ENCODE results near the gene ACP2. TPM values are rescaled to one million over a fixed set of nuclear protein-coding genes. Genes with fewer than 3 reads are reported as not detected.

Gene ACP2
- total RNA-seq: 54.8 TPM

- intact Hi-C loops (cut with DNase I): no loop called here
- peak within 1 kb of the TSS; percentile 83 for H3K27ac ChIP-seq
- peak; percentile 89 to 92 for TF ChIP-seq POLR2AphosphoS5 (IDR thresholded peaks at IDR 0.05; ENCODE audit: insufficient read depth in 1 of 2, low read depth in 1 of 2)
- TF ChIP-seq CTCF (IDR thresholded peaks at IDR 0.05): no peak
- peak in 1 of 2 donors; percentile 33 for TF ChIP-seq POLR2A (IDR thresholded peaks at IDR 0.05)
- H3K4me1 ChIP-seq: peaks cover 33% of the 10 kb centered on the region
- H3K36me3 ChIP-seq: peaks cover 0 to 22% of the 10 kb centered on the region in 2 donors
- H3K27me3 ChIP-seq: no peaks in the 10 kb centered on the region
- H3K9me3 ChIP-seq: no peaks in the 10 kb centered on the region
- no peak for DNase-seq (ENCODE audit: extremely low spot score in 2 of 2)
- peak within 1 kb of the TSS; percentile 66 to 69 for H3K4me3 ChIP-seq
These were observed at the start of gene ACP2 for GRCh38 chr11:47248664-47249377. TSS of gene ACP2 (minus strand) at chr11:47248814. CDS start at chr11:47248789, 25 bp downstream.

GRCh38 chr11:47296045-47296444 is 47.4 kb upstream of the ACP2 start:
- H3K9me3 ChIP-seq: no peaks in the 10 kb centered on the region
- no peak overlapping the region for H3K4me3 ChIP-seq
- H3K27me3 ChIP-seq: no peaks in the 10 kb centered on the region
- H3K27ac ChIP-seq: no peak overlapping the region
- no peaks in the 10 kb centered on the region for H3K4me1 ChIP-seq
- TF ChIP-seq CTCF (IDR thresholded peaks at IDR 0.05) (no peak), POLR2AphosphoS5 (IDR thresholded peaks at IDR 0.05; ENCODE audit: insufficient read depth in 1 of 2, low read depth in 1 of 2) (no peak), POLR2A (IDR thresholded peaks at IDR 0.05) (no peak)
- intact Hi-C loops (cut with DNase I): no loop called here
- DNase-seq (ENCODE audit: extremely low spot score in 2 of 2): no peak
- H3K36me3 ChIP-seq: peaks cover 3 to 95% of the 10 kb centered on the region in 2 donors

- intact Hi-C loops (cut with DNase I): no loop called here
- TF ChIP-seq CTCF (IDR thresholded peaks at IDR 0.05): no peak
- TF ChIP-seq POLR2A (IDR thresholded peaks at IDR 0.05): no peak
- no peak for TF ChIP-seq POLR2AphosphoS5 (IDR thresholded peaks at IDR 0.05; ENCODE audit: insufficient read depth in 1 of 2, low read depth in 1 of 2)
- Histone ChIP-seq H3K27ac (no peak overlapping the region), H3K36me3 (peaks cover 3 to 95% of the 10 kb centered on the region in 2 donors), H3K9me3 (no peaks in the 10 kb centered on the region), H3K27me3 (no peaks in the 10 kb centered on the region), H3K4me3 (no peak overlapping the region), H3K4me1 (no peaks in the 10 kb centered on the region)
- DNase-seq (ENCODE audit: extremely low spot score in 2 of 2): no peak
These were observed 46.8 kb upstream of the ACP2 start for GRCh38 chr11:47295385-47295784.

- Histone ChIP-seq H3K4me1 (no peaks in the 10 kb centered on the region), H3K27ac (no peak overlapping the region), H3K4me3 (no peak overlapping the region), H3K36me3 (peaks cover 0 to 93% of the 10 kb centered on the region in 2 donors), H3K27me3 (no peaks in the 10 kb centered on the region), H3K9me3 (no peaks in the 10 kb centered on the region)
- DNase-seq (ENCODE audit: extremely low spot score in 2 of 2): no peak
- intact Hi-C loops (cut with DNase I): loop anchor here (10.0 kb wide), 1 partner anchor 65 kb away; the partner anchor contains the start of gene MYBPC3
- no peak for TF ChIP-seq CTCF (IDR thresholded peaks at IDR 0.05)
- no peak for TF ChIP-seq POLR2AphosphoS5 (IDR thresholded peaks at IDR 0.05; ENCODE audit: insufficient read depth in 1 of 2, low read depth in 1 of 2)
- no peak for TF ChIP-seq POLR2A (IDR thresholded peaks at IDR 0.05)
These were observed 41.2 kb upstream of the ACP2 start for GRCh38 chr11:47289856-47290255.

GRCh38 chr11:47288066-47288465 is 39.5 kb upstream of the ACP2 start:
- intact Hi-C loops (cut with DNase I): loop anchor here (10.0 kb wide), 1 partner anchor 67 kb away; the partner anchor contains the start of gene MYBPC3
- no peak for DNase-seq (ENCODE audit: extremely low spot score in 2 of 2)
- H3K4me1 ChIP-seq: no peaks in the 10 kb centered on the region
- no peak overlapping the region for H3K4me3 ChIP-seq
- no peaks in the 10 kb centered on the region for H3K27me3 ChIP-seq
- no peak for TF ChIP-seq CTCF (IDR thresholded peaks at IDR 0.05)
- TF ChIP-seq POLR2A (IDR thresholded peaks at IDR 0.05): no peak
- TF ChIP-seq POLR2AphosphoS5 (IDR thresholded peaks at IDR 0.05; ENCODE audit: insufficient read depth in 1 of 2, low read depth in 1 of 2): no peak
- no peak overlapping the region for H3K27ac ChIP-seq
- H3K36me3 ChIP-seq: peaks cover 0 to 98% of the 10 kb centered on the region in 2 donors
- H3K9me3 ChIP-seq: no peaks in the 10 kb centered on the region
